HepG2 (cell line): ENCODE measurements around the gene RUNDC1. TPM values are rescaled to one million over a fixed set of nuclear protein-coding genes. Genes with fewer than 3 reads are reported as not detected.

ENCODE experiments used
- ARID3A ChIP-seq: IDR thresholded peaks from 2 replicates; pipeline ENCODE4 v1.6.1; 2012; ENCODE audit warnings: low read depth, low read length, improper control_type of control experiment
- CSRNP2 ChIP-seq: sonication (generic); formaldehyde crosslinking; conservative IDR thresholded peaks from 2 replicates; pipeline ENCODE4 v1.8.0; 2022; ENCODE audit warnings: low read depth, missing genetic modification reagents
- EP300 ChIP-seq, 3 experiments: sonication (generic) in 1 of 3; formaldehyde crosslinking in 1 of 3; IDR thresholded peaks; 2 replicates each; pipeline versions ENCODE4 v1.5.1 to v1.6.1; 2011 to 2020; ENCODE audit warnings: low read depth in 2 of 3, low read length in 2 of 3, borderline replicate concordance in 1 of 3, improper control_type of control experiment in 1 of 3, mild to moderate bottlenecking in 1 of 3, missing genetic modification reagents in 1 of 3, moderate library complexity in 1 of 3
- ETS1 ChIP-seq: sonication (generic); formaldehyde crosslinking; IDR thresholded peaks from 2 replicates; pipeline ENCODE4 v1.4.0; 2020; ENCODE audit warnings: missing genetic modification reagents
- FOXA1 ChIP-seq, 2 experiments: fragments of 450-650 bp in 1 of 2; sonication (generic) in 1 of 2; formaldehyde crosslinking in 1 of 2; IDR thresholded peaks; 2 replicates each; pipeline versions ENCODE4 v1.4.0 to v1.6.1; 2016 to 2020; ENCODE audit warnings: missing genetic modification reagents in 1 of 2
- FOXP1 ChIP-seq, 2 experiments: fragments of 450-650 bp in 1 of 2; IDR thresholded peaks; 2 replicates each; pipeline ENCODE4 v1.6.1; 2017 to 2018; ENCODE audit warnings: antibody characterized with exemption in 1 of 2
- GATAD2A ChIP-seq: IDR thresholded peaks from 2 replicates; pipeline ENCODE4 v1.6.1; 2016
- HOXA3 ChIP-seq: sonication (generic); formaldehyde crosslinking; IDR thresholded peaks from 2 replicates; pipeline ENCODE4 v1.5.0; 2020; ENCODE audit warnings: missing genetic modification reagents
- MIER3 ChIP-seq: IDR thresholded peaks from 2 replicates; pipeline ENCODE4 v1.6.1; 2016; ENCODE audit warnings: missing compliant biosample characterization, borderline replicate concordance
- NR2F2 ChIP-seq: IDR thresholded peaks from 2 replicates; pipeline ENCODE4 v1.6.1; 2012; ENCODE audit warnings: low read depth, inconsistent platforms, borderline replicate concordance
- PHF21A ChIP-seq: sonication (generic); formaldehyde crosslinking; IDR thresholded peaks from 2 replicates; pipeline ENCODE4 v1.5.0; 2020; ENCODE audit warnings: mild to moderate bottlenecking, missing genetic modification reagents
- SAP130 ChIP-seq: IDR thresholded peaks from 2 replicates; pipeline ENCODE4 v1.6.1; 2016; ENCODE audit warnings: low read depth
- SOX13 ChIP-seq, 3 experiments: fragments of 450-650 bp in 1 of 3; sonication (generic) in 1 of 3; formaldehyde crosslinking in 1 of 3; IDR thresholded peaks in 2 of 3; conservative IDR thresholded peaks in 1 of 3; 2 replicates each; pipeline versions ENCODE4 v1.5.0 to v1.6.1; 2016 to 2020; ENCODE audit warnings: antibody characterized with exemption in 1 of 3, mild to moderate bottlenecking in 1 of 3, missing compliant biosample characterization in 1 of 3, missing genetic modification reagents in 1 of 3, moderate library complexity in 1 of 3
- TBX2 ChIP-seq: sonication (generic); formaldehyde crosslinking; IDR thresholded peaks from 2 replicates; pipeline ENCODE4 v1.5.0; 2020; ENCODE audit warnings: missing genetic modification reagents, mild to moderate bottlenecking, borderline replicate concordance
- TCF7 ChIP-seq: sonication (generic); IDR thresholded peaks from 2 replicates; pipeline ENCODE4 v1.6.1; 2016; ENCODE audit warnings: antibody characterized with exemption, low read depth
- polyA plus RNA-seq, 8 experiments: library from polyadenylated mRNA; depleted of rRNA in 3 of 8; stranded (reverse) in 7 of 8; unstranded in 1 of 8; fragments of >200 nt; fragmentation: Illumina TruSeq in 4 of 8; extraction: Trizol in 4 of 8; gene quantifications; 2 replicates each; pipeline versions ENCODE4 v1.2.1 to v1.2.3, GENCODE V29; 2011 to 2016; ENCODE audit warnings: low read depth in 4 of 8, missing spikeins in 1 of 8, mixed read lengths in 1 of 8; ENCODE audit not compliant: insufficient read depth in 1 of 8
- total RNA-seq, 5 experiments: library from RNA; depleted of rRNA; stranded (reverse); fragments of >200 nt; fragmentation: Illumina TruSeq; extraction: Trizol; gene quantifications; 2 replicates each; pipeline ENCODE4 v1.2.3, GENCODE V29; 2016; ENCODE audit warnings: low read depth in 1 of 5
- TF ChIP-seq, protein P1 (sequence below): sonication (generic); formaldehyde crosslinking; conservative IDR thresholded peaks from 2 replicates; pipeline ENCODE4 v1.4.0; 2020; ENCODE audit warnings: mild to moderate bottlenecking, missing genetic modification reagents, moderate library complexity
- TF ChIP-seq, protein P2 (sequence below): sonication (generic); formaldehyde crosslinking; IDR thresholded peaks from 2 replicates; pipeline ENCODE4 v1.8.1; 2023; ENCODE audit warnings: mild to moderate bottlenecking, missing genetic modification reagents, borderline replicate concordance

RUNDC1 gene
- total and polyA plus RNA-seq, 2 of the 13 experiments (the other 11 are each of a cell fraction or from before 2014, with no cell fraction given): 10.3 to 11.4 TPM

GRCh38 chr17:43040655-43041054, 60.3 kb downstream of the RUNDC1 start (continued):
- TF ChIP-seq FOXP1 (IDR thresholded peaks at IDR 0.05) (no peak), FOXP1 (CRISPR knock-in tag; IDR thresholded peaks at IDR 0.05) (peak; percentile 55; the same call in 1 of the 2 replicates), NR2F2 (peak; percentile 68; the same call in 1 of the 2 replicates), FOXA1 (IDR thresholded peaks at IDR 0.05) (no peak), FOXA1 (CRISPR knock-in tag; IDR thresholded peaks at IDR 0.05) (peak; percentile 73), SOX13 (IDR thresholded peaks at IDR 0.05) (no peak; the same call in 1 of the 2 replicates), SOX13 (CRISPR knock-in tag; conservative IDR thresholded peaks at IDR 0.05 in 1 of 2, IDR thresholded peaks at IDR 0.05 in 1 of 2) (0 out of 4 replicates have a peak, but pooled peaks of 1 of the 2 experiments have one; percentile 26), GATAD2A (CRISPR knock-in tag) (peak; percentile 69), CSRNP2 (CRISPR knock-in tag) (no peak), SAP130 (CRISPR knock-in tag) (peak; percentile 47; the same call in 1 of the 2 replicates), MIER3 (CRISPR knock-in tag) (no peak), PHF21A (0 out of 2 replicates have a peak, but pooled peaks have one; percentile 35), TCF7 (peak; percentile 60; the same call in 1 of the 2 replicates), TBX2 (CRISPR knock-in tag) (0 out of 2 replicates have a peak, but pooled peaks have one; percentile 12), EP300 (IDR thresholded peaks at IDR 0.05; ENCODE audit: low read depth in 2 of 2, low read length in 2 of 2) (peak; percentile 36 to 72; a peak in 1 of 4 replicates), EP300 (CRISPR knock-in tag; IDR thresholded peaks at IDR 0.05; ENCODE audit: borderline replicate concordance) (no peak), ETS1 (no peak), HOXA3 (CRISPR knock-in tag) (0 out of 2 replicates have a peak, but pooled peaks have one; percentile 17), ARID3A (peak; percentile 86)
- TF ChIP-seq, protein P1, sequence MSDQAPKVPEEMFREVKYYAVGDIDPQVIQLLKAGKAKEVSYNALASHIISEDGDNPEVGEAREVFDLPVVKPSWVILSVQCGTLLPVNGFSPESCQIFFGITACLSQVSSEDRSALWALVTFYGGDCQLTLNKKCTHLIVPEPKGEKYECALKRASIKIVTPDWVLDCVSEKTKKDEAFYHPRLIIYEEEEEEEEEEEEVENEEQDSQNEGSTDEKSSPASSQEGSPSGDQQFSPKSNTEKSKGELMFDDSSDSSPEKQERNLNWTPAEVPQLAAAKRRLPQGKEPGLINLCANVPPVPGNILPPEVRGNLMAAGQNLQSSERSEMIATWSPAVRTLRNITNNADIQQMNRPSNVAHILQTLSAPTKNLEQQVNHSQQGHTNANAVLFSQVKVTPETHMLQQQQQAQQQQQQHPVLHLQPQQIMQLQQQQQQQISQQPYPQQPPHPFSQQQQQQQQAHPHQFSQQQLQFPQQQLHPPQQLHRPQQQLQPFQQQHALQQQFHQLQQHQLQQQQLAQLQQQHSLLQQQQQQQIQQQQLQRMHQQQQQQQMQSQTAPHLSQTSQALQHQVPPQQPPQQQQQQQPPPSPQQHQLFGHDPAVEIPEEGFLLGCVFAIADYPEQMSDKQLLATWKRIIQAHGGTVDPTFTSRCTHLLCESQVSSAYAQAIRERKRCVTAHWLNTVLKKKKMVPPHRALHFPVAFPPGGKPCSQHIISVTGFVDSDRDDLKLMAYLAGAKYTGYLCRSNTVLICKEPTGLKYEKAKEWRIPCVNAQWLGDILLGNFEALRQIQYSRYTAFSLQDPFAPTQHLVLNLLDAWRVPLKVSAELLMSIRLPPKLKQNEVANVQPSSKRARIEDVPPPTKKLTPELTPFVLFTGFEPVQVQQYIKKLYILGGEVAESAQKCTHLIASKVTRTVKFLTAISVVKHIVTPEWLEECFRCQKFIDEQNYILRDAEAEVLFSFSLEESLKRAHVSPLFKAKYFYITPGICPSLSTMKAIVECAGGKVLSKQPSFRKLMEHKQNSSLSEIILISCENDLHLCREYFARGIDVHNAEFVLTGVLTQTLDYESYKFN (CRISPR knock-in tag): peak; percentile 42; the same call in 1 of the 2 replicates
- TF ChIP-seq, protein P2, sequence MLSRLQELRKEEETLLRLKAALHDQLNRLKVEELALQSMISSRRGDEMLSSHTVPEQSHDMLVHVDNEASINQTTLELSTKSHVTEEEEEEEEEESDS (CRISPR knock-in tag): no peak
